SK-N-MC (cell line): Measurements from ENCODE around the gene DSE.

ENCODE experiments used
- EZH2 ChIP-seq: fragments of 200-600 bp; sonication (generic); IDR thresholded peaks from one replicate; pipeline ENCODE4 v1.6.1; 2017; ENCODE audit warnings: antibody characterized with exemption
- FOXP2 ChIP-seq: optimal IDR thresholded peaks from 2 replicates; pipeline ENCODE3; 2011; ENCODE audit warnings: mild to moderate bottlenecking, moderate library complexity; ENCODE audit not compliant: insufficient read depth; ENCODE audit errors: extremely low read length, control extremely low read depth
- POLR2AphosphoS5 ChIP-seq: IDR thresholded peaks from 2 replicates; pipeline ENCODE4 v1.6.1; 2012; ENCODE audit warnings: mild to moderate bottlenecking, low read depth, low read length, borderline replicate concordance

GRCh38 chr6:116403205-116403604 is 32.5 kb downstream of the DSE start:
- TF ChIP-seq POLR2AphosphoS5 = no peak
- TF ChIP-seq FOXP2 = no peak
- TF ChIP-seq EZH2 = no peak
